Thyroid gland (tissue), 4 donors: Measurements from ENCODE around the gene ZNF516. TPM values are rescaled to one million over a fixed set of nuclear protein-coding genes. Genes with fewer than 3 reads are reported as not detected.

ENCODE experiments used
- DNase-seq, 2 donors: peaks; one replicate each; pipeline ENCODE4 v3.0.0-alpha.2; 2019
- H3K27ac ChIP-seq, 3 donors: fragments of 200-600 bp; sonication (generic); 1 replicate in 2 of 3; 2 replicates in 1 of 3; pipeline ENCODE4 v1.5.1; 2016 to 2019; ENCODE audit warnings: mild to moderate bottlenecking in 1 of 3, moderate library complexity in 1 of 3
- H3K27me3 ChIP-seq: fragments of 200-600 bp; sonication (generic); one replicate; pipeline ENCODE4 v1.5.1; 2019
- H3K36me3 ChIP-seq, 2 donors: fragments of 200-600 bp; sonication (generic); one replicate each; pipeline ENCODE4 v1.5.1; 2016 to 2019
- H3K4me1 ChIP-seq, 2 donors: fragments of 200-600 bp; sonication (generic); one replicate each; pipeline ENCODE4 v1.5.1; 2017 to 2019
- H3K4me3 ChIP-seq, 3 donors: fragments of 200-600 bp; sonication (generic); replicated peaks in 1 of 3; 1 replicate in 2 of 3; 2 replicates in 1 of 3; pipeline ENCODE4 v1.5.1; 2016; ENCODE audit warnings: mild to moderate bottlenecking in 1 of 3
- H3K9me3 ChIP-seq: fragments of 200-600 bp; sonication (generic); one replicate; pipeline ENCODE4 v1.5.1; 2017
- CTCF ChIP-seq, 6 experiments: fragments of 200-600 bp in 3 of 6; fragments of 450-650 bp in 3 of 6; sonication (generic) in 3 of 6; IDR thresholded peaks; one replicate each; pipeline ENCODE4 v1.5.1; 2016 to 2019; ENCODE audit warnings: antibody characterized with exemption in 6 of 6, mild to moderate bottlenecking in 2 of 6, inconsistent platforms in 1 of 6, moderate library complexity in 1 of 6
- POLR2A ChIP-seq, 2 donors: fragments of 450-650 bp; IDR thresholded peaks; one replicate each; pipeline ENCODE4 v1.6.1; 2017; ENCODE audit warnings: antibody characterized with exemption in 2 of 2, mild to moderate bottlenecking in 2 of 2, moderate library complexity in 1 of 2
- WGBS, 2 donors: methylation state at CpG; one replicate each; pipeline ENCODE4 v1.1.5; 2017; 5-methylcytosine and 5-hydroxymethylcytosine counted together
- intact Hi-C: fragments of 100-400 bp; cut with DNase I; formaldehyde crosslinking; loops from one replicate; pipeline ENCODE4 v1.15.1; 2023
- total RNA-seq, 4 donors: library from RNA; depleted of rRNA; stranded (reverse); fragments of >200 nt; gene quantifications; one replicate each; pipeline ENCODE4 v1.2.3, GENCODE V29; 2016

The ZNF516 gene
- total RNA-seq, 4 donors from 2014 or later, result 25.4 to 44.8 (median 28.6) TPM

- peak; percentile 17 to 22 for DNase-seq
- intact Hi-C loops, result no loop called here
- WGBS, 2 donors, result 7 to 10% methylated on average over 3 of the region's 3 CpGs
- Histone ChIP-seq H3K4me1 (no peaks in the 10 kb centered on the region), H3K9me3 (no peaks in the 10 kb centered on the region), H3K27ac (no peak overlapping the region), H3K36me3 (no peaks in the 10 kb centered on the region), H3K4me3 (no peak overlapping the region), H3K27me3 (no peaks in the 10 kb centered on the region)
- TF ChIP-seq POLR2A (IDR thresholded peaks at IDR 0.05) (no peak), CTCF (IDR thresholded peaks at IDR 0.05) (no peak)
These were observed 181.0 kb downstream of the ZNF516 start for GRCh38 chr18:76314015-76314414.
